ENCODE measurements around the gene VN1R5. TPM values are rescaled to one million over a fixed set of nuclear protein-coding genes. Genes with fewer than 3 reads are reported as not detected.

Gene VN1R5
- total and polyA plus RNA-seq, 2 of the 4 experiments (the other 2 are of a cell fraction), result not detected

DNA sequence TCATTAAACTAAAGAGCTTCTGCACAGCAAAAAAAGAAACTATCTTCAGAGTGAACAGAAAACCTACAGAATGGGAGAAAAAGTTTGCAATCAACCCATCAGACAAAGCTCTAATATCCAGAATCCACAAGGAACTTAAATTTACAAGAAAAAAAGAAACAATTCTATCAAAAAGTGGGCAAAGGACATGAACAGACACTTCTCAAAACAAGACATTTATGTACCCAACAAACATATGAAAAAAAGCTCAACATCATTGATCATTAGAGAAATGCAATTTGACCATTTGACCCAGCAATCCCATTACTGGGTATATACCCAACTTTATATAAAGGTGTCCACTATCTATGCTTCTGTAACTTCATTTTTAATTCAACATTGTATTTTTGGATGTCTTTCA is 31.1 kb upstream of the VN1R5 start:
- Histone ChIP-seq H3K4me1 (ENCODE audit: control insufficient read depth, insufficient read depth, low read length) (no peaks in the 10 kb centered on the region), H2BK15ac (ENCODE audit: low read depth, low read length) (no peak overlapping the region), H3K9me3 (ENCODE audit: control insufficient read depth, insufficient read depth, low read length) (no peaks in the 10 kb centered on the region), H3K4ac (ENCODE audit: low read depth, low read length) (no peak overlapping the region), H3K27ac (ENCODE audit: insufficient read depth, low read length) (no peak overlapping the region), H2BK5ac (ENCODE audit: low read depth, low read length, poor library complexity, severe bottlenecking) (no peak overlapping the region), H2AK5ac (ENCODE audit: low read depth, low read length) (no peak overlapping the region), H3K56ac (ENCODE audit: extremely low read depth, insufficient read depth, low read length) (no peak overlapping the region), H4K5ac (ENCODE audit: low read depth, low read length) (no peak overlapping the region), H4K91ac (ENCODE audit: insufficient read depth, low read depth, low read length) (no peak overlapping the region), H3K14ac (replicated peaks; ENCODE audit: low read depth, low read length) (no peak overlapping the region), H3K18ac (ENCODE audit: low read depth, low read length) (no peak overlapping the region), H3K36me3 (ENCODE audit: control insufficient read depth, insufficient read depth, low read length) (no peaks in the 10 kb centered on the region), H3K4me2 (ENCODE audit: low read depth, low read length) (no peak overlapping the region), H2BK120ac (ENCODE audit: low read depth, low read length) (no peak overlapping the region), H3K9ac (ENCODE audit: low read depth, low read length) (no peak overlapping the region), H2AFZ (replicated peaks; ENCODE audit: low read length, poor library complexity) (no peak overlapping the region), H3K4me3 (ENCODE audit: insufficient read depth, low read depth, low read length) (no peak overlapping the region), H4K8ac (ENCODE audit: low read depth in 2 of 2, low read length in 2 of 2) (no peak overlapping the region), H3K9me1 (ENCODE audit: insufficient read depth, low read length) (no peaks in the 10 kb centered on the region), H2BK20ac (ENCODE audit: low read depth, low read length) (no peak overlapping the region), H3K23ac (ENCODE audit: low read depth, low read length) (no peak overlapping the region), H3K27me3 (ENCODE audit: control insufficient read depth, insufficient read depth, low read length) (no peaks in the 10 kb centered on the region), H2AK9ac (replicated peaks; ENCODE audit: low read depth, low read length, poor library complexity) (no peak overlapping the region), H3K79me1 (ENCODE audit: low read depth in 1 of 2, low read length in 2 of 2) (no peaks in the 10 kb centered on the region), H4K20me1 (ENCODE audit: insufficient read depth, low read length) (no peaks in the 10 kb centered on the region)
- TF ChIP-seq NFE2L2 (IDR thresholded peaks at IDR 0.05; ENCODE audit: low read depth, low read length) (no peak), FOS (IDR thresholded peaks at IDR 0.05; ENCODE audit: low read depth, low read length) (no peak), RCOR1 (IDR thresholded peaks at IDR 0.05; ENCODE audit: insufficient replicate concordance, low read length) (no peak), MAZ (IDR thresholded peaks at IDR 0.05; ENCODE audit: borderline replicate concordance, low read depth, low read length) (no peak), RAD21 (IDR thresholded peaks at IDR 0.05; ENCODE audit: low read length) (no peak), SMC3 (IDR thresholded peaks at IDR 0.05; ENCODE audit: low read depth, low read length) (no peak), MAFK (IDR thresholded peaks at IDR 0.05; ENCODE audit: low read depth, low read length) (no peak), BHLHE40 (IDR thresholded peaks at IDR 0.05; ENCODE audit: low read depth, low read length) (no peak), MXI1 (IDR thresholded peaks at IDR 0.05; ENCODE audit: borderline replicate concordance, low read depth, low read length) (no peak), CEBPB (IDR thresholded peaks at IDR 0.05; ENCODE audit: low read depth, low read length) (no peak), RFX5 (IDR thresholded peaks at IDR 0.05; ENCODE audit: low read depth, low read length) (no peak), CHD1 (IDR thresholded peaks at IDR 0.05; ENCODE audit: low read depth, low read length) (no peak), POLR2A (IDR thresholded peaks at IDR 0.05; ENCODE audit: low read depth, low read length) (no peak)
- TF ChIP-seq, protein P1, sequence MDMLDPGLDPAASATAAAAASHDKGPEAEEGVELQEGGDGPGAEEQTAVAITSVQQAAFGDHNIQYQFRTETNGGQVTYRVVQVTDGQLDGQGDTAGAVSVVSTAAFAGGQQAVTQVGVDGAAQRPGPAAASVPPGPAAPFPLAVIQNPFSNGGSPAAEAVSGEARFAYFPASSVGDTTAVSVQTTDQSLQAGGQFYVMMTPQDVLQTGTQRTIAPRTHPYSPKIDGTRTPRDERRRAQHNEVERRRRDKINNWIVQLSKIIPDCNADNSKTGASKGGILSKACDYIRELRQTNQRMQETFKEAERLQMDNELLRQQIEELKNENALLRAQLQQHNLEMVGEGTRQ (IDR thresholded peaks at IDR 0.05; ENCODE audit: low read depth, low read length), result no peak
- TF ChIP-seq, protein P2, sequence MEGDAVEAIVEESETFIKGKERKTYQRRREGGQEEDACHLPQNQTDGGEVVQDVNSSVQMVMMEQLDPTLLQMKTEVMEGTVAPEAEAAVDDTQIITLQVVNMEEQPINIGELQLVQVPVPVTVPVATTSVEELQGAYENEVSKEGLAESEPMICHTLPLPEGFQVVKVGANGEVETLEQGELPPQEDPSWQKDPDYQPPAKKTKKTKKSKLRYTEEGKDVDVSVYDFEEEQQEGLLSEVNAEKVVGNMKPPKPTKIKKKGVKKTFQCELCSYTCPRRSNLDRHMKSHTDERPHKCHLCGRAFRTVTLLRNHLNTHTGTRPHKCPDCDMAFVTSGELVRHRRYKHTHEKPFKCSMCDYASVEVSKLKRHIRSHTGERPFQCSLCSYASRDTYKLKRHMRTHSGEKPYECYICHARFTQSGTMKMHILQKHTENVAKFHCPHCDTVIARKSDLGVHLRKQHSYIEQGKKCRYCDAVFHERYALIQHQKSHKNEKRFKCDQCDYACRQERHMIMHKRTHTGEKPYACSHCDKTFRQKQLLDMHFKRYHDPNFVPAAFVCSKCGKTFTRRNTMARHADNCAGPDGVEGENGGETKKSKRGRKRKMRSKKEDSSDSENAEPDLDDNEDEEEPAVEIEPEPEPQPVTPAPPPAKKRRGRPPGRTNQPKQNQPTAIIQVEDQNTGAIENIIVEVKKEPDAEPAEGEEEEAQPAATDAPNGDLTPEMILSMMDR (conservative IDR thresholded peaks at IDR 0.05; ENCODE audit: low read depth, low read length), result no peak
- TF ChIP-seq, protein P3, sequence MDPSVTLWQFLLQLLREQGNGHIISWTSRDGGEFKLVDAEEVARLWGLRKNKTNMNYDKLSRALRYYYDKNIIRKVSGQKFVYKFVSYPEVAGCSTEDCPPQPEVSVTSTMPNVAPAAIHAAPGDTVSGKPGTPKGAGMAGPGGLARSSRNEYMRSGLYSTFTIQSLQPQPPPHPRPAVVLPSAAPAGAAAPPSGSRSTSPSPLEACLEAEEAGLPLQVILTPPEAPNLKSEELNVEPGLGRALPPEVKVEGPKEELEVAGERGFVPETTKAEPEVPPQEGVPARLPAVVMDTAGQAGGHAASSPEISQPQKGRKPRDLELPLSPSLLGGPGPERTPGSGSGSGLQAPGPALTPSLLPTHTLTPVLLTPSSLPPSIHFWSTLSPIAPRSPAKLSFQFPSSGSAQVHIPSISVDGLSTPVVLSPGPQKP (IDR thresholded peaks at IDR 0.05; ENCODE audit: borderline replicate concordance, low read depth, low read length), result no peak
- ChIA-PET CTCF (no interaction called here), POLR2A (ENCODE audit: unreplicated experiment) (no interaction called here)
- in situ Hi-C loops (cut with MboI; ENCODE audit: low sequenced_read_pairs) (no loop called here), dilution Hi-C loops (cut with HindIII; ENCODE audit: low sequenced_read_pairs, unreplicated experiment) (no loop called here), intact Hi-C loops (cut with micrococcal nuclease) (no loop called here)
- no TSS peak for BruUV-seq (replicated peaks)
- no peak for ATAC-seq (ENCODE audit: low read depth)
- no peak for DNase-seq
